ENCODE data around the gene ARL15. TPM values are rescaled to one million over a fixed set of nuclear protein-coding genes. Genes with fewer than 3 reads are reported as not detected.

The ARL15 gene
- total RNA-seq, 4 donors from 2014 or later, result 13.0 to 52.7 (median 17.1) TPM

DNA sequence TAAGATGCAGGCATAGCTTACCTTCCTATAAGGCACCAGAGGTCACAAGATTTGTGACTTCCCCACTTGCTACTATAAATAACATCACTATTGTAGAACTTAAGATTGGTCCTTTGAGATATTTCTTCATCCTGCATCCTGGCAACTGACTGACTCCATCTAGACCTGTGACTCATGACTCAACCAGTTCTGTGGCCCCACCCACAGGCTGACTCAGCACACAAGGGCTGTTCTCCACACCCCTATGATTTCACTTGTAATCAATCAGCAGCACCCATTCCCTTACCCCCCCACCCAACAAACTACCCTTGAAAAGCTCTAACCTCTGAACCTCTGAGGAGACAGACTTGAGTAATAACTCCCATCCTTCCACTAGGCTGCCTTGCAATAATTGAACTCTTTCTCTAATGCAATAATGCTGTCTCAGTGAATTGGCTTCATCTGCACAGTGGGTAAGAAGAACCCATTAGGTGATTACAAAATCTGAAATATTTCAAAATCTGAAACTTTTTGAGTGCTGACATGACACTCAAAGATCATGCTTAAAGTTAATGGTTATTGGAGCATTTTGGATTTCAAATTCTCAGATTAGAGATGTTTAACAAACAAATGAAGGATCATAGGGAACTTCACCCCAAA, 296.7 kb downstream of the ARL15 start:
- TF ChIP-seq POLR2A (IDR thresholded peaks at IDR 0.05) (no peak), EP300 (IDR thresholded peaks at IDR 0.05) (no peak)
- TF ChIP-seq, protein P1, sequence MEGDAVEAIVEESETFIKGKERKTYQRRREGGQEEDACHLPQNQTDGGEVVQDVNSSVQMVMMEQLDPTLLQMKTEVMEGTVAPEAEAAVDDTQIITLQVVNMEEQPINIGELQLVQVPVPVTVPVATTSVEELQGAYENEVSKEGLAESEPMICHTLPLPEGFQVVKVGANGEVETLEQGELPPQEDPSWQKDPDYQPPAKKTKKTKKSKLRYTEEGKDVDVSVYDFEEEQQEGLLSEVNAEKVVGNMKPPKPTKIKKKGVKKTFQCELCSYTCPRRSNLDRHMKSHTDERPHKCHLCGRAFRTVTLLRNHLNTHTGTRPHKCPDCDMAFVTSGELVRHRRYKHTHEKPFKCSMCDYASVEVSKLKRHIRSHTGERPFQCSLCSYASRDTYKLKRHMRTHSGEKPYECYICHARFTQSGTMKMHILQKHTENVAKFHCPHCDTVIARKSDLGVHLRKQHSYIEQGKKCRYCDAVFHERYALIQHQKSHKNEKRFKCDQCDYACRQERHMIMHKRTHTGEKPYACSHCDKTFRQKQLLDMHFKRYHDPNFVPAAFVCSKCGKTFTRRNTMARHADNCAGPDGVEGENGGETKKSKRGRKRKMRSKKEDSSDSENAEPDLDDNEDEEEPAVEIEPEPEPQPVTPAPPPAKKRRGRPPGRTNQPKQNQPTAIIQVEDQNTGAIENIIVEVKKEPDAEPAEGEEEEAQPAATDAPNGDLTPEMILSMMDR (IDR thresholded peaks at IDR 0.05), result no peak
- Histone ChIP-seq H3K9me3 (peaks cover 0 to 10% (median 2%) of the 10 kb centered on the region in 4 donors), H3K4me3 (no peak overlapping the region), H3K27ac (no peak overlapping the region), H3K4me1 (peaks cover 0 to 15% (median 5%) of the 10 kb centered on the region in 4 donors), H3K36me3 (peaks cover 0 to 5% (median 0%) of the 10 kb centered on the region in 3 donors), H3K27me3 (no peaks in the 10 kb centered on the region)
- DNase-seq (ENCODE audit: low spot score in 2 of 2), result peak in 1 of 2 donors; percentile 34

DNA sequence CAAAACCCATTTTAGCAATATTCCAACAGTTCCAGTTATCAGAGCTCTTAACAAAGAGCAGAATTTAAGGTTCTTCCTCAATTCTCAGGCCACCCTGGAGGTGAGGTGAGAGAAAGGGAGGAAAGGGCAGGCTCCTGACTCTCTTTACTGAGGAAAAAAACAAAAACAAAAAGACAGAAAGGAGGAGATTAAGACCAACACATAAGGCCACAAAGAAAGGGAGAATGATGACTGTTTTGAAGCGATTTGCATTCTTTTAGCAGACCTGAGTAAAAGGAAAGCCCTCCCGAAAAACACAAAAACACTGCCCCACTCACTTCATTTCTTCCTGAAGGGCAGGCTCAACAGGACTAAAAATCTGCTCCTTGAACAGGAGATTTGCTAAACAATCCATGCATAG, 300.5 kb downstream of the ARL15 start:
- TF ChIP-seq, protein P1 (IDR thresholded peaks at IDR 0.05), result no peak
- TF ChIP-seq EP300 (IDR thresholded peaks at IDR 0.05), result no peak
- TF ChIP-seq POLR2A (IDR thresholded peaks at IDR 0.05), result no peak
- H3K4me3 ChIP-seq, result no peak overlapping the region
- H3K9me3 ChIP-seq, result peaks cover 0 to 10% (median 2%) of the 10 kb centered on the region in 4 donors
- H3K27ac ChIP-seq, result peak overlapping the region in 1 of 4 donors; percentile 5
- H3K4me1 ChIP-seq, result peaks cover 0 to 28% (median 10%) of the 10 kb centered on the region in 4 donors
- peaks cover 0 to 5% (median 0%) of the 10 kb centered on the region in 3 donors for H3K36me3 ChIP-seq
- 66% methylated on average over 2 of the region's 2 CpGs for WGBS, 2 donors
- no peak for DNase-seq (ENCODE audit: low spot score in 2 of 2)
- H3K27me3 ChIP-seq, result no peaks in the 10 kb centered on the region

DNA sequence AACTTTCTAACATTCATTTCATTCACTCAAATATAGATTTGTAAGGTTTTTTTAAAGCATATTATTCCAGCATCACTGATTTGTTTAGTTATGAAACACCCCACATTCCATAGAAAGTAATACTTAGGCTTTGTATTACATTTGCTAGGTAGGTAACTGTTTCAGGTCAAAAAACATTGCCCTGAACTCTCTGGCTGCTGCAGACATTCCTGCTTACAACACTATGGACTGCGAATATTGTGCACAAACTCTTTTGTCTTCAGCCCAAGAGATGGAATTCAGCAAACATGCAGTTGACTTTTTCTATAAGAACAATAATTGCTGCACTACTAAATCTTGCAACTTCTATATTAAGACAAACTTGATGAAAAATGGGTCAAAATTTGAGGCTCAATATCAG, 301.0 kb downstream of the ARL15 start:
- TF ChIP-seq, protein P1 (IDR thresholded peaks at IDR 0.05), result no peak
- TF ChIP-seq EP300 (IDR thresholded peaks at IDR 0.05) (no peak), POLR2A (IDR thresholded peaks at IDR 0.05) (no peak)
- peaks cover 0 to 10% (median 2%) of the 10 kb centered on the region in 4 donors for H3K9me3 ChIP-seq
- no peak for DNase-seq (ENCODE audit: low spot score in 2 of 2)
- H3K36me3 ChIP-seq, result peaks cover 0 to 4% (median 0%) of the 10 kb centered on the region in 3 donors
- 41 to 44% methylated on average over 1 of the region's 1 CpG for WGBS, 2 donors
- no peaks in the 10 kb centered on the region for H3K27me3 ChIP-seq
- H3K27ac ChIP-seq, result no peak overlapping the region
- H3K4me1 ChIP-seq, result peaks cover 0 to 28% (median 10%) of the 10 kb centered on the region in 4 donors
- H3K4me3 ChIP-seq, result no peak overlapping the region

DNA sequence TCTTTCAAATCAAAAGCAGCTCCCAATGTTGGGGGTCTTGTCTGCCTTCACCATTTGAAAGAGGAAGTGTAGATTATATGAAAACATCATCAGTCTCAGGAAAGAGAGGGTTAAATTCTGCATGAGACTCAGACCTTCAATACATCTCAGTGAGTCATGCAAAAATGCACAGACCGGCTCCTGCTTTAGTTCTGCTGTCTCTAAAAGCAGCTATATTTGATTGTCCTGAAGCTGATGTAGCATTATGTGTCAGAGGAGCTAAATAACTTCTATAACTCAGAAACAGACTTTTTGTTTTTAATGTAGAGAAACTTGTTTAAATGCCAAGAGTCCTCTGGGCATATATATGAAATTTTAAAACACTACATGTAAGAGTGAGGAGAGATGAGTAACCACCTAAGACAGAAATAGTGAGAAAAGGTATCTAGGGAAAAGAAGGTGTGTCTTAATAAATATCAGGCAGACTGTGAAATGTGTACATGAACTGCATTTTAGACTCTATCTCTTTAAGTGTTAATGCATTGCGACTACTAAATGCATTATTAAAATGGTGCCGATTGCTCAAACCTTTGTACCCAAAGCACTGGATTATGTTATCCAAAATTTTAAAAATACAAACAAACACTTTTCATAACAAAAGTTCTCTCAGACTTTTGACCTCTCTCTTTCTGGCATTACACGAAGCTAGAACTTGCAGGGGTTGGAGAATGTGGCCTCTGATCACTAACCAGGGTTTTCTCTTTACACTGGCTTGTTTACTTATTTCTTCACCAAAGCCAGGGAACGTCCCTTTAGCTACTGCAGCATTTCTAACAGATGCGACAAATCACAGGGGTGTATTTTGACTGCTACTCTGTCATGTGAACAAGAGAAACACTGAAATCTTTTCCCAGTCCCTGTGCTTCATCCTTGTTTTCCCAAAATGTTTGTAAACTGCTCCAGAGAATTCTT, 302.3 kb downstream of the ARL15 start:
- WGBS, 2 donors, result 30% methylated on average over 6 of the region's 6 CpGs

More for the DNA sequence above, 302.3 kb downstream of the ARL15 start:
- H3K4me3 ChIP-seq, result no peak overlapping the region
- H3K27me3 ChIP-seq, result no peaks in the 10 kb centered on the region
- H3K36me3 ChIP-seq, result no peaks in the 10 kb centered on the region
- peaks cover 0 to 28% (median 10%) of the 10 kb centered on the region in 4 donors for H3K4me1 ChIP-seq
- DNase-seq (ENCODE audit: low spot score in 2 of 2), result no peak
- no peaks in the 10 kb centered on the region for H3K9me3 ChIP-seq
- no peak for TF ChIP-seq EP300 (IDR thresholded peaks at IDR 0.05)
- TF ChIP-seq, protein P1 (IDR thresholded peaks at IDR 0.05), result no peak
- no peak for TF ChIP-seq POLR2A (IDR thresholded peaks at IDR 0.05)
- H3K27ac ChIP-seq, result no peak overlapping the region
